Activated naive CD4-positive, alpha-beta T cell treated with anti-CD3 and anti-CD28 coated beads, Interleukin-2, amount 10 ng/mL, durations not matched to agents 7 days and 5 days (primary cell): Measurements from ENCODE around the gene TPCN2.
"Not testable (repeated sequence)": the region's sequence is repeated elsewhere in the genome, so short reads cannot be mapped to it uniquely, and the experiment has no call there.

Source experiments
- CTCF ChIA-PET: fragments of 350-600 bp; sonication (Branson Sonifier 250); formaldehyde crosslinking; loops from one replicate; lab custom pipeline; 2021; ENCODE audit warnings: antibody characterized with exemption; lab: Charles Lee
- DNase-seq: peaks from one replicate; pipeline ENCODE4 v3.0.0-alpha.2; 2020
- H3K27ac Mint-ChIP-seq: one replicate; pipeline ENCODE4 v1.8.0; 2021; ENCODE audit warnings: mild to moderate bottlenecking, moderate library complexity, mixed read lengths
- H3K27me3 Mint-ChIP-seq: one replicate; pipeline ENCODE4 v1.8.0; 2021; ENCODE audit warnings: mild to moderate bottlenecking, mixed read lengths
- H3K36me3 Mint-ChIP-seq: one replicate; pipeline ENCODE4 v1.8.0; 2021; ENCODE audit warnings: mixed read lengths
- H3K4me1 Mint-ChIP-seq: one replicate; pipeline ENCODE4 v1.8.0; 2021; ENCODE audit warnings: mixed read lengths
- H3K4me3 Mint-ChIP-seq: one replicate; pipeline ENCODE4 v1.8.0; 2021; ENCODE audit warnings: mild to moderate bottlenecking, moderate library complexity, mixed read lengths
- H3K9me3 Mint-ChIP-seq: one replicate; pipeline ENCODE4 v1.8.0; 2021; ENCODE audit warnings: mixed read lengths

The TPCN2 gene

GRCh38 chr11:69125861-69126260 lies 77.1 kb downstream of the TPCN2 start:
- peak; percentile 3 for DNase-seq
- Mint-ChIP-seq H3K27ac (no peak overlapping the region), H3K4me3 (no peak overlapping the region), H3K36me3 (peaks cover 1% of the 10 kb centered on the region), H3K4me1 (peaks cover 47% of the 10 kb centered on the region), H3K27me3 (no peaks in the 10 kb centered on the region), H3K9me3 (peaks cover 11% of the 10 kb centered on the region)
- CTCF ChIA-PET = no interaction called here

- H3K27ac Mint-ChIP-seq = no peak overlapping the region
- DNase-seq = no peak
- peaks cover 1% of the 10 kb centered on the region for H3K36me3 Mint-ChIP-seq
- CTCF ChIA-PET = no interaction called here
- H3K9me3 Mint-ChIP-seq = peaks cover 11% of the 10 kb centered on the region
- peaks cover 47% of the 10 kb centered on the region for H3K4me1 Mint-ChIP-seq
- H3K4me3 Mint-ChIP-seq = no peak overlapping the region
- no peaks in the 10 kb centered on the region for H3K27me3 Mint-ChIP-seq
These were observed 77.6 kb downstream of the TPCN2 start for GRCh38 chr11:69126286-69126685.

GRCh38 chr11:69127081-69127850 lies 78.5 kb downstream of the TPCN2 start:
- CTCF ChIA-PET = no interaction called here
- Mint-ChIP-seq H3K9me3 (peaks cover 11% of the 10 kb centered on the region), H3K4me3 (no peak overlapping the region), H3K27ac (no peak overlapping the region), H3K36me3 (peaks cover 1% of the 10 kb centered on the region), H3K4me1 (peaks cover 38% of the 10 kb centered on the region), H3K27me3 (no peaks in the 10 kb centered on the region)
- no peak for DNase-seq

GRCh38 chr11:69127884-69128283 lies 79.2 kb downstream of the TPCN2 start:
- peaks cover 32% of the 10 kb centered on the region for H3K4me1 Mint-ChIP-seq
- peaks cover 14% of the 10 kb centered on the region for H3K9me3 Mint-ChIP-seq
- no peak overlapping the region for H3K4me3 Mint-ChIP-seq
- DNase-seq = no peak
- CTCF ChIA-PET = no interaction called here
- no peak overlapping the region for H3K27ac Mint-ChIP-seq
- H3K27me3 Mint-ChIP-seq = no peaks in the 10 kb centered on the region
- peaks cover 1% of the 10 kb centered on the region for H3K36me3 Mint-ChIP-seq

GRCh38 chr11:69129053-69129452 lies 80.3 kb downstream of the TPCN2 start:
- peaks cover 1% of the 10 kb centered on the region for H3K36me3 Mint-ChIP-seq
- H3K27ac Mint-ChIP-seq = no peak overlapping the region
- DNase-seq = no peak
- no peak overlapping the region for H3K4me3 Mint-ChIP-seq
- CTCF ChIA-PET = no interaction called here
- peaks cover 20% of the 10 kb centered on the region for H3K4me1 Mint-ChIP-seq
- H3K27me3 Mint-ChIP-seq = no peaks in the 10 kb centered on the region
- peaks cover 17% of the 10 kb centered on the region for H3K9me3 Mint-ChIP-seq

- Mint-ChIP-seq H3K27ac (no peak overlapping the region), H3K4me3 (no peak overlapping the region), H3K36me3 (no peaks in the 10 kb centered on the region), H3K27me3 (no peaks in the 10 kb centered on the region), H3K9me3 (peaks cover 17% of the 10 kb centered on the region), H3K4me1 (peaks cover 14% of the 10 kb centered on the region)
- CTCF ChIA-PET = no interaction called here
- DNase-seq = no peak
These were observed 80.9 kb downstream of the TPCN2 start for GRCh38 chr11:69129647-69130046.

GRCh38 chr11:69130654-69131053 lies 81.9 kb downstream of the TPCN2 start:
- no peaks in the 10 kb centered on the region for H3K36me3 Mint-ChIP-seq
- no peak for DNase-seq
- no peak overlapping the region for H3K4me3 Mint-ChIP-seq
- H3K27ac Mint-ChIP-seq = no peak overlapping the region
- CTCF ChIA-PET = no interaction called here
- no peaks in the 10 kb centered on the region for H3K27me3 Mint-ChIP-seq
- H3K4me1 Mint-ChIP-seq = peaks cover 12% of the 10 kb centered on the region
- peaks cover 17% of the 10 kb centered on the region for H3K9me3 Mint-ChIP-seq

GRCh38 chr11:69131121-69131566 lies 82.4 kb downstream of the TPCN2 start:
- no peaks in the 10 kb centered on the region for H3K36me3 Mint-ChIP-seq
- no peaks in the 10 kb centered on the region for H3K27me3 Mint-ChIP-seq
- DNase-seq = no peak
- peaks cover 17% of the 10 kb centered on the region for H3K9me3 Mint-ChIP-seq
- no peak overlapping the region for H3K4me3 Mint-ChIP-seq
- peaks cover 12% of the 10 kb centered on the region for H3K4me1 Mint-ChIP-seq
- no peak overlapping the region for H3K27ac Mint-ChIP-seq
- CTCF ChIA-PET = no interaction called here

GRCh38 chr11:69131644-69132300 lies 83.0 kb downstream of the TPCN2 start:
- no peak overlapping the region for H3K27ac Mint-ChIP-seq
- H3K36me3 Mint-ChIP-seq = no peaks in the 10 kb centered on the region
- CTCF ChIA-PET = no interaction called here

GRCh38 chr11:69132301-69132670 lies 83.6 kb downstream of the TPCN2 start:
- Mint-ChIP-seq H3K27me3 (no peaks in the 10 kb centered on the region), H3K36me3 (no peaks in the 10 kb centered on the region), H3K9me3 (peaks cover 17% of the 10 kb centered on the region), H3K4me1 (peaks cover 12% of the 10 kb centered on the region), H3K4me3 (no peak overlapping the region), H3K27ac (no peak overlapping the region)
- no peak for DNase-seq
- CTCF ChIA-PET = no interaction called here

More at GRCh38 chr11:69131644-69132300, 83.0 kb downstream of the TPCN2 start:
- Mint-ChIP-seq H3K9me3 (peaks cover 17% of the 10 kb centered on the region), H3K4me3 (no peak overlapping the region), H3K4me1 (peaks cover 12% of the 10 kb centered on the region), H3K27me3 (no peaks in the 10 kb centered on the region)
- DNase-seq = no peak

- DNase-seq = no peak
- no peak overlapping the region for H3K4me3 Mint-ChIP-seq
- peaks cover 14% of the 10 kb centered on the region for H3K4me1 Mint-ChIP-seq
- peaks cover 4% of the 10 kb centered on the region for H3K27me3 Mint-ChIP-seq
- peaks cover 11% of the 10 kb centered on the region for H3K9me3 Mint-ChIP-seq
- H3K27ac Mint-ChIP-seq = no peak overlapping the region
- CTCF ChIA-PET = no interaction called here
- H3K36me3 Mint-ChIP-seq = no peaks in the 10 kb centered on the region
These were observed 84.5 kb downstream of the TPCN2 start for GRCh38 chr11:69133251-69133650.

- peaks cover 14% of the 10 kb centered on the region for H3K4me1 Mint-ChIP-seq
- DNase-seq, H3K9me3 Mint-ChIP-seq, CTCF ChIA-PET, H3K4me3 Mint-ChIP-seq, H3K27ac Mint-ChIP-seq, H3K27me3 Mint-ChIP-seq, H3K36me3 Mint-ChIP-seq: not testable (repeated sequence)
These were observed 85.5 kb downstream of the TPCN2 start for GRCh38 chr11:69134182-69134581.

- Mint-ChIP-seq H3K4me3 (no peak overlapping the region), H3K4me1 (peaks cover 13% of the 10 kb centered on the region), H3K27ac (no peak overlapping the region), H3K36me3 (no peaks in the 10 kb centered on the region), H3K9me3 (peaks cover 6% of the 10 kb centered on the region), H3K27me3 (peaks cover 7% of the 10 kb centered on the region)
- no peak for DNase-seq
- CTCF ChIA-PET = no interaction called here
These were observed 86.2 kb downstream of the TPCN2 start for GRCh38 chr11:69134957-69135356.

- peaks cover 6% of the 10 kb centered on the region for H3K9me3 Mint-ChIP-seq
- DNase-seq = peak; percentile 8
- peaks cover 7% of the 10 kb centered on the region for H3K27me3 Mint-ChIP-seq
- CTCF ChIA-PET = no interaction called here
- H3K36me3 Mint-ChIP-seq = no peaks in the 10 kb centered on the region
- H3K27ac Mint-ChIP-seq = peak overlapping the region; percentile 51
- H3K4me3 Mint-ChIP-seq = no peak overlapping the region
- peaks cover 9% of the 10 kb centered on the region for H3K4me1 Mint-ChIP-seq
These were observed 87.0 kb downstream of the TPCN2 start for GRCh38 chr11:69135420-69136363.
